Kidney epithelial cell (primary cell): Measurements from ENCODE around the gene CLRN3. TPM values are rescaled to one million over a fixed set of nuclear protein-coding genes. Genes with fewer than 3 reads are reported as not detected.

Experiments
- DNase-seq: peaks from one replicate; pipeline ENCODE4 v3.0.0-alpha.2; 2010; ENCODE audit warnings: low read depth
- H3K27me3 ChIP-seq: 2 replicates; pipeline ENCODE4 v1.6.0; 2011; ENCODE audit warnings: low read length; ENCODE audit not compliant: control insufficient read depth, insufficient read depth
- H3K36me3 ChIP-seq: 2 replicates; pipeline ENCODE4 v1.5.1; 2011; ENCODE audit warnings: low read length; ENCODE audit not compliant: control insufficient read depth, insufficient read depth
- H3K4me3 ChIP-seq: 2 replicates; pipeline ENCODE4 v1.5.1; 2011; ENCODE audit warnings: low read depth, mild to moderate bottlenecking, control low read depth, low read length
- CTCF ChIP-seq: IDR thresholded peaks from 2 replicates; pipeline ENCODE4 v1.5.1; 2011; ENCODE audit warnings: mild to moderate bottlenecking, moderate library complexity, low read length, control low read depth, inconsistent platforms; ENCODE audit not compliant: insufficient read depth, poor library complexity, severe bottlenecking
- total RNA-seq: library from RNA; depleted of rRNA; stranded (reverse); fragments of >200 nt; gene quantifications from 2 replicates; pipeline ENCODE4 v1.2.3, GENCODE V29; 2015

Gene CLRN3
- total RNA-seq, 1 donor from 2014 or later: not detected

GRCh38 chr10:127926455-127926854, 33.7 kb upstream of the CLRN3 start:
- no peak for DNase-seq
- TF ChIP-seq CTCF: no peak
- H3K36me3 ChIP-seq: no peaks in the 10 kb centered on the region
- no peaks in the 10 kb centered on the region for H3K27me3 ChIP-seq
- H3K4me3 ChIP-seq: no peak overlapping the region

DNA sequence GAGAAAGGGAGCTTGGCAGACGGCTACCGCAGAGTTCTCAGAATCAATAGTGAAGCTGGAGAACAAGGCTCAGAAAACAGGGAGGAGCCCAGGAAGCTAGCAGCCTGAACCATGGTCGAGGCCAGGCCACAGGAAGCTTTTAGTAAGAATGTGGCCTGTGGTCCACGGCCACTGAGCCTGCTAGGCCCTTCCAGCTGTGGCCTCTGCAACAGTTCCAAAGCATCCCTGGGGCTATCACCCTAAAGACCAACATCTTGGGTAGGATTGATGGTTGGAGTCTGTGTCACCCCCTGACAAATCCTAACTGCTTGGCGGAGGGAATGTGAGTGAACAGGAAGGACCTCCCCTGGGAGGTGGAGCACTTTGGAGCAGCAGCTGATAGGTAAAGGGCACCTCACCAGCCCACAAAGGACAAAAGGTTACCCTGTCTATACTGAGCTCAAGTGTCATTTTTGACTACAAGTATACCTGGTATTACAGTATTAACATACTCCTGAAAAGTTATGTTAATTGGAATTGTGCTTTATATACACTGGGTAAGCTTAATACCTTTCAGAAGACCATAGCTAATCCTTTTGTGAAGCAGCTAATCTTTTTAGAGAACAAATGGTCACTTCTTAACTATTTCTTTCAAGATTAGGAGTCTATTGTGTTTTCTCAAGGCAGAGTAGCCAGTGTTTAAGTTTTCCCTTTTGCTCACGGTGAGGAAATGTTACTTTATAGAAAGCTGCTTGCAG, 32.9 kb upstream of the CLRN3 start:
- DNase-seq: no peak
- Histone ChIP-seq H3K27me3 (no peaks in the 10 kb centered on the region), H3K4me3 (no peak overlapping the region), H3K36me3 (no peaks in the 10 kb centered on the region)
- no peak for TF ChIP-seq CTCF

GRCh38 chr10:127923646-127924045, 30.9 kb upstream of the CLRN3 start:
- DNase-seq: no peak

DNA sequence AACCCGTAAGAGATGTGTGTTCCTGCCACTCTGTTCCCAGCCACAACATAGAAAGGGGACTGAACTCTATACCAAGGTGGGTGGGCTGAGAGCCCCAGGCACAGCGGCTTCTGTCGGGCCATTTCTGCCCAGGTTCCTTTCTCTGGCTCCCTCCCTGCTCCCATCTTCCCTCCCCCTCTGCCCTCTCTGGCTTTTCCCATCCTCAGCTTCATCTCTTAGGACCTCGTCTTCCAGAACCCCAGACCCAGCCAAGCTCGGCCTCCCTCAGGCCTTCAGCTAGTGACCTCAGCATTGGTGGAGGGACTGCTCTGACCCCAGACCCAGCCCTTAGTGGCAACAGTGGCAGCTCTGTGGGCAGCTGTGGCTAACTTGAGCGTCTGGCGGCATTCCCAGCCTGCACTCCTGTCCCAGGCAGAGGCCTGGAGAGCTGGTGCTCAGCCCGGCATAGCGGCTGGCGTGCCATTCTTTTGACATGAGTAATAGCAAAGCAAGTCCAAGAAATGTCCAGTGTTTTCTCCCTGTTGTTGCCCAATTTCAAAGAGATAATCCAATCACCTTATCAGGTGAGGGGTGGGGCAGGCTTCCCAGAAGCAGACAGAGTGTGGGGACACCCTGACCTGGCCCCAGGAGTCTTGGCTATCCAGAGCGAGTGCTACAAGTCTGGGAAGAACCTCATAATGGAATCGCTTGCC, 30.1 kb upstream of the CLRN3 start:
- H3K36me3 ChIP-seq: no peaks in the 10 kb centered on the region
- no peaks in the 10 kb centered on the region for H3K27me3 ChIP-seq
- TF ChIP-seq CTCF: no peak
- DNase-seq: peak; percentile 82
- no peak overlapping the region for H3K4me3 ChIP-seq

More at GRCh38 chr10:127923646-127924045, 30.9 kb upstream of the CLRN3 start:
- Histone ChIP-seq H3K27me3 (no peaks in the 10 kb centered on the region), H3K36me3 (no peaks in the 10 kb centered on the region), H3K4me3 (no peak overlapping the region)
- no peak for TF ChIP-seq CTCF

GRCh38 chr10:127922206-127922605, 29.5 kb upstream of the CLRN3 start:
- H3K27me3 ChIP-seq: no peaks in the 10 kb centered on the region
- DNase-seq: no peak
- no peak for TF ChIP-seq CTCF
- no peaks in the 10 kb centered on the region for H3K36me3 ChIP-seq
- H3K4me3 ChIP-seq: no peak overlapping the region
